ENCODE measurements around the gene FCN2. TPM values are rescaled to one million over a fixed set of nuclear protein-coding genes. Genes with fewer than 3 reads are reported as not detected.

FCN2 gene
- total RNA-seq, 2 donors from 2014 or later, result not detected

DNA sequence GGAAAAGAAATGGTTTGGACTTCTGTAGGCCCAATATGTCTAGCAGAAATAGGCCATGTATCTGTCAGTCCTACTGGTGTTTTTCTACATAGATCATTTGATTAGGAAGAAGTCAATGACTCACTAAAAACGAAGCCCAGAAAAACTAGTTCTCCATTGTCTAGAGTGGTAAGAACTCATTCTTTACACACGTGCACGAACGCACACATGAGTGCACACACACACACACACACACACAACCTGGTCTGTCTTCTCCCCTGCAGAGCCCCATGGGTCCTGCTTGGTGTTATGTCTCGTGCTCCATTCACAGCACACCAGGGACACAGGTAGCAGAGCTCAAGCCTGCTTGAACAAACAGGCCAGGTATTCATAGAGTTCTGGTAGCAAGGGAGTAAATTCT is 52.0 kb downstream of the FCN2 start:
- Histone ChIP-seq H3K27ac (no peak overlapping the region), H3K27me3 (no peaks in the 10 kb centered on the region), H3K4me1 (no peaks in the 10 kb centered on the region), H3K4me3 (no peak overlapping the region), H3K9me3 (no peaks in the 10 kb centered on the region), H3K36me3 (no peaks in the 10 kb centered on the region)
- no peak for DNase-seq (ENCODE audit: low spot score)
- TF ChIP-seq, protein P1, sequence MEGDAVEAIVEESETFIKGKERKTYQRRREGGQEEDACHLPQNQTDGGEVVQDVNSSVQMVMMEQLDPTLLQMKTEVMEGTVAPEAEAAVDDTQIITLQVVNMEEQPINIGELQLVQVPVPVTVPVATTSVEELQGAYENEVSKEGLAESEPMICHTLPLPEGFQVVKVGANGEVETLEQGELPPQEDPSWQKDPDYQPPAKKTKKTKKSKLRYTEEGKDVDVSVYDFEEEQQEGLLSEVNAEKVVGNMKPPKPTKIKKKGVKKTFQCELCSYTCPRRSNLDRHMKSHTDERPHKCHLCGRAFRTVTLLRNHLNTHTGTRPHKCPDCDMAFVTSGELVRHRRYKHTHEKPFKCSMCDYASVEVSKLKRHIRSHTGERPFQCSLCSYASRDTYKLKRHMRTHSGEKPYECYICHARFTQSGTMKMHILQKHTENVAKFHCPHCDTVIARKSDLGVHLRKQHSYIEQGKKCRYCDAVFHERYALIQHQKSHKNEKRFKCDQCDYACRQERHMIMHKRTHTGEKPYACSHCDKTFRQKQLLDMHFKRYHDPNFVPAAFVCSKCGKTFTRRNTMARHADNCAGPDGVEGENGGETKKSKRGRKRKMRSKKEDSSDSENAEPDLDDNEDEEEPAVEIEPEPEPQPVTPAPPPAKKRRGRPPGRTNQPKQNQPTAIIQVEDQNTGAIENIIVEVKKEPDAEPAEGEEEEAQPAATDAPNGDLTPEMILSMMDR (IDR thresholded peaks at IDR 0.05), result no peak

DNA sequence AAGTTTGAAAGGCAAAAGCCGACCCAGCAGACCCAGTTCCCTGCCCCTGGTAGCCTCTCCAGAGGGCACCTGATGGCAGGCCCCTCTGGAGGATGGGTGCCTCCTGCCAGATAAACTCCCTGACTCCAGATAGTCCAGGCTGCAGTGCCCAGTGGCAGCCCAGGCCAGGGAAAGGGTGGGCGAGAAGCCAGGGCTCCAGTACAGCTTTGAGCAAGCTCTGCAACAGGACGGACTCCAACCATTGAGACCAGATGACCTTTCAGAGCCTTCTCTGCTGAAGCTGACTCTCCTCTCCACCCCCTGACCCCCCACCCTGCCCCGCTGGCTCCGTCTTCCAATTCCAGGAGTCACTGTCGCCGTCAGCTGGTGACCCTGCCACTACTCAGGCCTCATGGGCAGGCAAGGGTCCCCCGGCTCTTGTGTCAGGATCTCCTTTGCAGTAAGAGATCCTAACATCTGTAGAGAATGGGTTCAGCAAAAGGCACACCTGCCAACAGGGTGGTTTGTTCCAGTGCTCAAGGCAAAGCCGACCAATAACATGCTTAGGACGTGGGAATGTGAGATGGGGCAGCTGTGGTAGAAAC is 52.6 kb downstream of the FCN2 start:
- H3K9me3 ChIP-seq, result no peaks in the 10 kb centered on the region
- H3K4me1 ChIP-seq, result no peaks in the 10 kb centered on the region
- no peak overlapping the region for H3K27ac ChIP-seq
- H3K36me3 ChIP-seq, result no peaks in the 10 kb centered on the region
- no peak for DNase-seq (ENCODE audit: low spot score)
- no peak overlapping the region for H3K4me3 ChIP-seq
- TF ChIP-seq, protein P1 (IDR thresholded peaks at IDR 0.05), result no peak
- no peaks in the 10 kb centered on the region for H3K27me3 ChIP-seq

DNA sequence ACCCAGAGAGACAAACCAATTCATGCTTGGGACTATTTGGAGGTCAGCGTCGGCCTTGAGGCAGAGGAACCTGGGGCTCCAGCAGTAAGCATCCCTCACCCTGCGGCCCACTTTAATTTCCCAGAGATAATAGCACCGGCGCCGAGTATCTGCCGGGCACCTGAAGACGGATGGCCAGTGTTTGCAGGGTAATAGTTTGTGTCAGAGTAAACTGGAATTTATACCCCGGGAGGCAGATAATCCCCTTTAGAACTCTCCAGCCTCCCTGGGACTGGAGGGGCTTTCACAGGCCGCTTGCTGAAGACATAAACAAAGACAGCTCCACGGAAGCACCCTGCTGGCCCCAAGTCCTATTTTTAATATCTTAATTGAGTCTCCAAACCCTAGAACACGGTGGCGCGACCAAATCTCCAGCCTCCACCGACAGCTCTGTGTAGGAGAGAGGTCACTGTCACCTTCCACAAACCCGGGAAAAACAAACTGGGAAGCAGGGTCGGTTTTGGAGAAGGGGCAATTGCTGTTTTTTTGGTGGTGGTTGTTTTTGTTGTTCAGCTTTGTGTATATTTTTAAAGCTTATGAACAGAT is 54.5 kb downstream of the FCN2 start:
- DNase-seq (ENCODE audit: low spot score), result no peak

DNA sequence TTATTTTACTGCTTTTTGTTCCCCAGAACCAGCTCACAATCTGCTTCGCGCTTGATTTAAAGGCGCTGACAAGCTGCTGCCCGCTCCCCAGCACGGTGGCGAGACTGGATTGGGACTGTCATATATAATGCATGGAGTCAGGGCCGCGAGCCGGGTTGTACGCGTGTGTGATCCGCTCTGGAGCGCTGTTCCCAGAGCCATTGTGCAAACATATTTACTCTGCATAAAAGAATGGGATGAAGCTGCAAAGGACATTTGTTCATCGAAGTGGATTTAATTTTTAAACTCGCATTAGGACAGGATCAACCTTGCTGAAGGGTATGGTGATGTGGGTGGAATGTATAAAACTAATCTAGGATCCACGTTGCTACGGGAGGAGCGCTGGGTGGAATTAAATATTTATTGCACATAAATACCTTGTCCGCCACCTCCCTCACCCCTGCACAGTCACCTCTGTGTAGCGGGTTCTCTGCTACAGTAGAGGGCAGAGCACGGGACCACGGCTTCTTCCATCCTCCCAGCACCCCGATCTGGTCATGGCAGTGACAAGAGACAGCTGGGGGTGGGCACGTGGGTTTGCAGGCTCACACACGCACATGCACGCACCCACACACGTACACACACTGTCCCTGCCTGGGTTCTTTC is 55.2 kb downstream of the FCN2 start:
- no peaks in the 10 kb centered on the region for H3K9me3 ChIP-seq
- no peaks in the 10 kb centered on the region for H3K4me1 ChIP-seq
- no peak for DNase-seq (ENCODE audit: low spot score)
- no peak overlapping the region for H3K27ac ChIP-seq
- no peaks in the 10 kb centered on the region for H3K36me3 ChIP-seq
- H3K27me3 ChIP-seq, result no peaks in the 10 kb centered on the region
- H3K4me3 ChIP-seq, result no peak overlapping the region
- TF ChIP-seq, protein P1 (IDR thresholded peaks at IDR 0.05), result no peak

More for the DNA sequence above, 54.5 kb downstream of the FCN2 start:
- H3K36me3 ChIP-seq, result no peaks in the 10 kb centered on the region
- H3K4me3 ChIP-seq, result no peak overlapping the region
- H3K27ac ChIP-seq, result no peak overlapping the region
- TF ChIP-seq, protein P1 (IDR thresholded peaks at IDR 0.05), result no peak
- H3K4me1 ChIP-seq, result no peaks in the 10 kb centered on the region
- H3K9me3 ChIP-seq, result no peaks in the 10 kb centered on the region
- H3K27me3 ChIP-seq, result no peaks in the 10 kb centered on the region

DNA sequence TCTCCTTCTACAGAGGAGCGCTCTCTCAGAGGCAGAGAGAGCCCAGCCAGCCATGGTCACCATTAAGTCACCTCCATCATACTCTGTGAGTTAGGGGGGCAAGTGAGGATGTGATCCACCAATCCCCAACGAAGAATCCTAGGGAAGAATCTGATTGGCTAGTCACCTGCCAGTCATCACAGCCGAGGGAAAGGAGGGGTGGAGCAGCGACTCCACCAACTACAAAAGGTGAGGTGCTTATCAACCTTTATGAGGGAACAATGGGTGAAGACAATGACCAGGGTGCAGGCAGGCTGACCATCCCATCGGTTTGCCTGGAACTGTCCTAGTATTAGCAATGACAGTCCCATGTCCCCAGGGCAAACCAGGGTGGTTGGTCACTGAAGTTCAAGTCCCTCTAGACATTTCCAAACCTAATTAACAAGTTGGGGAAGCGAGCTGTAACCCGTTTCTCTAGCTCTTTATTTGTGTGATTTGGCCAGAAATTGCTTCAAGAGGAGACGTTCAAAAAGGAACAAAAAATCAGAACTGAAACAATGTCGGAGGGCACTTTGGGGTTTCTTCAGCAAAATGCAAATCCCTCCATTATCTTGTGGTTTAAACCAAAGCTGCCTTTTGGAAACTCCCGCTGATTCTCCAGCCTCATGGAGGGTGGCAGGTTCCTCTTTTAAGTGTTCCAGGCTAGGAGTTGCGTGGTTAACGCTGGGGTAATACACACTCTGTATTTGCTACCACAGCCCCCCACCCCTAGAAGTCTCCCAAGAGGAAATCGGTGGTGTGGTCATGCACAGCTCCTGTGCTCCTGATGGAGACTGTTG is 55.9 kb downstream of the FCN2 start:
- no peak for DNase-seq (ENCODE audit: low spot score)
- TF ChIP-seq, protein P1 (IDR thresholded peaks at IDR 0.05), result no peak
- Histone ChIP-seq H3K27ac (no peak overlapping the region), H3K36me3 (no peaks in the 10 kb centered on the region), H3K4me3 (no peak overlapping the region), H3K27me3 (no peaks in the 10 kb centered on the region), H3K4me1 (no peaks in the 10 kb centered on the region), H3K9me3 (no peaks in the 10 kb centered on the region)

Small RNA genes within 50 kb of the gene (microRNA-seq; reads per million reads assigned to microRNA genes)
- 0 reads per million in 2 donors for gene MIR3689A (ENCODE audit: borderline number of aligned reads in 2 of 2, borderline replicate concordance in 1 of 2)
- gene MIR3689B (ENCODE audit: borderline number of aligned reads in 2 of 2, borderline replicate concordance in 1 of 2), result 0 reads per million in 2 donors
- gene MIR3689C (ENCODE audit: borderline number of aligned reads in 2 of 2, borderline replicate concordance in 1 of 2), result 0 reads per million in 2 donors
- 0 reads per million in 2 donors for gene MIR3689D1 (ENCODE audit: borderline number of aligned reads in 2 of 2, borderline replicate concordance in 1 of 2)
- gene MIR3689D2 (ENCODE audit: borderline number of aligned reads in 2 of 2, borderline replicate concordance in 1 of 2), result 0 reads per million in 2 donors
- 0 reads per million in 2 donors for gene MIR3689E (ENCODE audit: borderline number of aligned reads in 2 of 2, borderline replicate concordance in 1 of 2)
- gene MIR3689F (ENCODE audit: borderline number of aligned reads in 2 of 2, borderline replicate concordance in 1 of 2), result 0 reads per million in 2 donors

Other genes with a start within 250 kb of the FCN2 start
- gene COL5A1, start 239.0 kb upstream of the FCN2 start, total RNA-seq, result 10 to 100 TPM; 10.9 to 22.0 TPM
- 1 to 10 TPM in 1 of 2 donors, under 1 TPM in 1; 0.63 to 2.1 TPM for gene FCN1, start 37.1 kb downstream of the FCN2 start, total RNA-seq
- 1 to 10 TPM; 7.6 to 9.7 TPM for gene OLFM1, start 206.9 kb downstream of the FCN2 start, total RNA-seq

Measured in right atrium auricular region (tissue), 2 donors.